Measurements from ENCODE around the gene FBLN1. TPM values are rescaled to one million over a fixed set of nuclear protein-coding genes. Genes with fewer than 3 reads are reported as not detected.

Gene FBLN1
- polyA plus RNA-seq, 1 of the 3 experiments (the other 2 are of a cell fraction) = 147 TPM

- WGBS (ENCODE audit: low lambda C conversion rate) = 98% methylated on average over 17 of the region's 22 CpGs
These were observed 97.3 kb downstream of the FBLN1 start for GRCh38 chr22:45599836-45600577.

GRCh38 chr22:45600790-45601730, 98.4 kb downstream of the FBLN1 start:
- Histone ChIP-seq H3K9me3 (no peaks in the 10 kb centered on the region), H3K4me1 (ENCODE audit: control insufficient read depth in 1 of 2, insufficient read depth in 2 of 2, low read depth in 1 of 2, low read length in 1 of 2) (peaks cover 16 to 35% of the 10 kb centered on the region in 2 experiments; a peak in 2 of 4 replicates), H3K27ac (ENCODE audit: low read depth in 2 of 2, low read length in 1 of 2) (no peak overlapping the region)
- TF ChIP-seq SMC3 (IDR thresholded peaks at IDR 0.05; ENCODE audit: low read depth, low read length) (no peak), MEF2A (IDR thresholded peaks at IDR 0.05; ENCODE audit: borderline replicate concordance, low read depth) (no peak), IRF3 (IDR thresholded peaks at IDR 0.05; ENCODE audit: low read depth, low read length) (no peak), RXRA (IDR thresholded peaks at IDR 0.05; ENCODE audit: borderline replicate concordance, low read depth) (no peak), NRF1 (IDR thresholded peaks at IDR 0.05; ENCODE audit: low read depth, low read length) (no peak), JUND (IDR thresholded peaks at IDR 0.05) (no peak), TCF12 (IDR thresholded peaks at IDR 0.05) (no peak), FOXM1 (IDR thresholded peaks at IDR 0.05; ENCODE audit: low read depth) (no peak), FOXJ3 (CRISPR knock-in tag; IDR thresholded peaks at IDR 0.05) (no peak), USF2 (IDR thresholded peaks at IDR 0.05; ENCODE audit: borderline replicate concordance, low read depth, low read length) (no peak), FOSL2 (IDR thresholded peaks at IDR 0.05; ENCODE audit: borderline replicate concordance, low read depth) (no peak), EZH2phosphoT487 (IDR thresholded peaks at IDR 0.05; ENCODE audit: borderline replicate concordance, low read depth) (no peak)
- TF ChIP-seq, protein P1, sequence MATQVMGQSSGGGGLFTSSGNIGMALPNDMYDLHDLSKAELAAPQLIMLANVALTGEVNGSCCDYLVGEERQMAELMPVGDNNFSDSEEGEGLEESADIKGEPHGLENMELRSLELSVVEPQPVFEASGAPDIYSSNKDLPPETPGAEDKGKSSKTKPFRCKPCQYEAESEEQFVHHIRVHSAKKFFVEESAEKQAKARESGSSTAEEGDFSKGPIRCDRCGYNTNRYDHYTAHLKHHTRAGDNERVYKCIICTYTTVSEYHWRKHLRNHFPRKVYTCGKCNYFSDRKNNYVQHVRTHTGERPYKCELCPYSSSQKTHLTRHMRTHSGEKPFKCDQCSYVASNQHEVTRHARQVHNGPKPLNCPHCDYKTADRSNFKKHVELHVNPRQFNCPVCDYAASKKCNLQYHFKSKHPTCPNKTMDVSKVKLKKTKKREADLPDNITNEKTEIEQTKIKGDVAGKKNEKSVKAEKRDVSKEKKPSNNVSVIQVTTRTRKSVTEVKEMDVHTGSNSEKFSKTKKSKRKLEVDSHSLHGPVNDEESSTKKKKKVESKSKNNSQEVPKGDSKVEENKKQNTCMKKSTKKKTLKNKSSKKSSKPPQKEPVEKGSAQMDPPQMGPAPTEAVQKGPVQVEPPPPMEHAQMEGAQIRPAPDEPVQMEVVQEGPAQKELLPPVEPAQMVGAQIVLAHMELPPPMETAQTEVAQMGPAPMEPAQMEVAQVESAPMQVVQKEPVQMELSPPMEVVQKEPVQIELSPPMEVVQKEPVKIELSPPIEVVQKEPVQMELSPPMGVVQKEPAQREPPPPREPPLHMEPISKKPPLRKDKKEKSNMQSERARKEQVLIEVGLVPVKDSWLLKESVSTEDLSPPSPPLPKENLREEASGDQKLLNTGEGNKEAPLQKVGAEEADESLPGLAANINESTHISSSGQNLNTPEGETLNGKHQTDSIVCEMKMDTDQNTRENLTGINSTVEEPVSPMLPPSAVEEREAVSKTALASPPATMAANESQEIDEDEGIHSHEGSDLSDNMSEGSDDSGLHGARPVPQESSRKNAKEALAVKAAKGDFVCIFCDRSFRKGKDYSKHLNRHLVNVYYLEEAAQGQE (IDR thresholded peaks at IDR 0.05; ENCODE audit: low read depth, low read length) = no peak
- TF ChIP-seq, protein P2, sequence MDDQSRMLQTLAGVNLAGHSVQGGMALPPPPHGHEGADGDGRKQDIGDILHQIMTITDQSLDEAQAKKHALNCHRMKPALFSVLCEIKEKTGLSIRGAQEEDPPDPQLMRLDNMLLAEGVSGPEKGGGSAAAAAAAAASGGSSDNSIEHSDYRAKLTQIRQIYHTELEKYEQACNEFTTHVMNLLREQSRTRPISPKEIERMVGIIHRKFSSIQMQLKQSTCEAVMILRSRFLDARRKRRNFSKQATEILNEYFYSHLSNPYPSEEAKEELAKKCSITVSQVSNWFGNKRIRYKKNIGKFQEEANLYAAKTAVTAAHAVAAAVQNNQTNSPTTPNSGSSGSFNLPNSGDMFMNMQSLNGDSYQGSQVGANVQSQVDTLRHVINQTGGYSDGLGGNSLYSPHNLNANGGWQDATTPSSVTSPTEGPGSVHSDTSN (IDR thresholded peaks at IDR 0.05) = no peak

More at GRCh38 chr22:45599836-45600577, 97.3 kb downstream of the FBLN1 start:
- Histone ChIP-seq H2AFZ (ENCODE audit: low read depth) (no peak overlapping the region), H3K9me3 (no peaks in the 10 kb centered on the region), H3K9me2 (no peaks in the 10 kb centered on the region), H3K9ac (no peak overlapping the region), H3K27me3 (ENCODE audit: insufficient read depth) (no peaks in the 10 kb centered on the region), H3K4me2 (no peak overlapping the region), H4K20me1 (ENCODE audit: insufficient read depth) (no peaks in the 10 kb centered on the region), H3K4me1 (ENCODE audit: control insufficient read depth in 1 of 2, insufficient read depth in 2 of 2, low read depth in 1 of 2, low read length in 1 of 2) (peaks cover 16 to 35% of the 10 kb centered on the region in 2 experiments; a peak in 2 of 4 replicates), H3F3A (replicated peaks; ENCODE audit: insufficient read depth) (no peaks in the 10 kb centered on the region), H3K79me2 (ENCODE audit: insufficient read depth) (no peaks in the 10 kb centered on the region), H3K27ac (ENCODE audit: low read depth in 2 of 2, low read length in 1 of 2) (no peak overlapping the region), H3K36me3 (replicated peaks in 1 of 2; ENCODE audit: control insufficient read depth in 1 of 2, insufficient read depth in 2 of 2, low read length in 1 of 2) (peaks cover 0 to 3% of the 10 kb centered on the region in 2 experiments), H3K4me3 (ENCODE audit: low read depth in 2 of 2, low read length in 1 of 2) (no peak overlapping the region)
- DNase-seq = no peak
- ChIA-PET CTCF (interaction anchor here (0.9 to 4.8 kb wide), 3 partner anchors 22 to 381 kb away, joined by 3 to 33 read pairs (median 3); no protein-coding TSS in a partner anchor), POLR2A (no interaction called here)
- TF ChIP-seq FOSL2 (IDR thresholded peaks at IDR 0.05; ENCODE audit: borderline replicate concordance, low read depth) = no peak
- TF ChIP-seq, protein P3, sequence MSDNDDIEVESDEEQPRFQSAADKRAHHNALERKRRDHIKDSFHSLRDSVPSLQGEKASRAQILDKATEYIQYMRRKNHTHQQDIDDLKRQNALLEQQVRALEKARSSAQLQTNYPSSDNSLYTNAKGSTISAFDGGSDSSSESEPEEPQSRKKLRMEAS (IDR thresholded peaks at IDR 0.05; ENCODE audit: low read depth) = no peak
- no peak for TF ChIP-seq SIN3A (IDR thresholded peaks at IDR 0.05; ENCODE audit: borderline replicate concordance, low read depth, low read length)
- TF ChIP-seq SMC3 (IDR thresholded peaks at IDR 0.05; ENCODE audit: low read depth, low read length) = no peak
- TF ChIP-seq TEAD4 (IDR thresholded peaks at IDR 0.05; ENCODE audit: borderline replicate concordance, insufficient read depth) = no peak
- no peak for TF ChIP-seq MEF2A (IDR thresholded peaks at IDR 0.05; ENCODE audit: borderline replicate concordance, low read depth)

More at GRCh38 chr22:45600790-45601730, 98.4 kb downstream of the FBLN1 start:
- Histone ChIP-seq H3K9ac (no peak overlapping the region), H3K36me3 (replicated peaks in 1 of 2; ENCODE audit: control insufficient read depth in 1 of 2, insufficient read depth in 2 of 2, low read length in 1 of 2) (peaks cover 0 to 3% of the 10 kb centered on the region in 2 experiments), H3K79me2 (ENCODE audit: insufficient read depth) (no peaks in the 10 kb centered on the region), H3F3A (replicated peaks; ENCODE audit: insufficient read depth) (no peaks in the 10 kb centered on the region), H3K4me2 (no peak overlapping the region), H3K27me3 (ENCODE audit: insufficient read depth) (no peaks in the 10 kb centered on the region), H3K4me3 (ENCODE audit: low read depth in 2 of 2, low read length in 1 of 2) (no peak overlapping the region), H3K9me2 (no peaks in the 10 kb centered on the region), H2AFZ (ENCODE audit: low read depth) (no peak overlapping the region), H4K20me1 (ENCODE audit: insufficient read depth) (no peaks in the 10 kb centered on the region)
- POLR2A ChIA-PET = interaction anchor here (0.5 kb wide), 1 partner anchor 10 kb away, joined by 3 read pairs; no protein-coding TSS in a partner anchor
- CTCF ChIA-PET = interaction anchor here (0.9 to 1.5 kb wide), 2 partner anchors 23 to 45 kb away, joined by 3 read pairs; no protein-coding TSS in a partner anchor
- 83% methylated on average over 13 of the region's 14 CpGs for WGBS (ENCODE audit: low lambda C conversion rate)
- no peak for DNase-seq
